ENCODE data around the gene ABRACL. TPM values are rescaled to one million over a fixed set of nuclear protein-coding genes. Genes with fewer than 3 reads are reported as not detected.

ABRACL gene
- total RNA-seq, 1 experiment from 2014 or later, result 123 TPM

- Histone ChIP-seq H2AFZ (ENCODE audit: low read length) (no peak overlapping the region), H3K4ac (ENCODE audit: low read depth, low read length) (no peak overlapping the region), H2BK5ac (ENCODE audit: insufficient read length, low read length) (no peak overlapping the region), H3K18ac (ENCODE audit: insufficient read length, low read depth, low read length) (no peak overlapping the region), H3K27me3 (ENCODE audit: insufficient read depth, low read length) (no peaks in the 10 kb centered on the region), H3K79me2 (ENCODE audit: insufficient read depth, low read length) (no peaks in the 10 kb centered on the region), H3K4me2 (ENCODE audit: insufficient read depth, insufficient read length, low read length) (no peak overlapping the region), H4K20me1 (ENCODE audit: control insufficient read depth, insufficient read depth, insufficient read length) (no peaks in the 10 kb centered on the region), H3K14ac (ENCODE audit: insufficient read depth, low read length) (no peak overlapping the region), H3K23ac (ENCODE audit: insufficient read length, low read depth, low read length) (no peak overlapping the region), H2BK20ac (ENCODE audit: low read depth, low read length, poor library complexity, severe bottlenecking) (no peak overlapping the region), H2BK120ac (ENCODE audit: low read depth, low read length, poor library complexity, severe bottlenecking) (no peak overlapping the region), H2BK12ac (ENCODE audit: insufficient read length, low read depth, low read length) (no peak overlapping the region), H2BK15ac (ENCODE audit: low read depth, low read length) (no peak overlapping the region), H4K8ac (replicated peaks; ENCODE audit: insufficient read length, low read depth, low read length) (no peak overlapping the region), H2AK5ac (ENCODE audit: insufficient read length, low read length) (no peak overlapping the region), H3K23me2 (ENCODE audit: insufficient read length, low read depth, low read length, poor library complexity, severe bottlenecking) (no peaks in the 10 kb centered on the region), H4K5ac (ENCODE audit: insufficient read length, low read depth, low read length) (no peak overlapping the region), H3K9ac (ENCODE audit: extremely low read depth, insufficient read length, low read length) (no peak overlapping the region), H3K79me1 (ENCODE audit: insufficient read depth, low read depth, low read length, poor library complexity, severe bottlenecking) (no peaks in the 10 kb centered on the region), H3K27ac (ENCODE audit: insufficient read length, low read depth, low read length) (no peak overlapping the region), H3K56ac (ENCODE audit: insufficient read length, low read depth, low read length) (no peak overlapping the region), H3T11ph (ENCODE audit: low read length) (no peak overlapping the region), H3K9me3 (ENCODE audit: control insufficient read depth, low read depth, low read length) (no peaks in the 10 kb centered on the region), H4K91ac (ENCODE audit: insufficient read length, low read depth, low read length) (no peak overlapping the region), H3K4me1 (ENCODE audit: insufficient read depth, low read length) (no peaks in the 10 kb centered on the region)
- Mint-ChIP-seq H3K27ac (no peak overlapping the region), H3K36me3 (ENCODE audit: insufficient read depth in 1 of 3, low read depth in 3 of 3) (no peaks in the 10 kb centered on the region; a peak in 1 of 7 replicates), H3K27me3 (ENCODE audit: low read depth) (no peaks in the 10 kb centered on the region), H3K4me1 (peaks cover 3 to 6% of the 10 kb centered on the region in 2 experiments; a peak in 2 of 4 replicates), H3K4me3 (no peak overlapping the region), H3K9me3 (no peaks in the 10 kb centered on the region)
- no CpG with 5 or more reads among the region's 2 CpGs for WGBS (ENCODE audit: extremely low coverage, insufficient read length, low lambda C conversion rate)
- no peak for TF ChIP-seq CTCF (conservative IDR thresholded peaks at IDR 0.05)
- no peak for DNase-seq
Observed at GRCh38 chr6:139055709-139056108, 27.2 kb downstream of the ABRACL start.
